Body of pancreas (tissue), 4 donors: ENCODE results near the gene POU2F2. TPM values are rescaled to one million over a fixed set of nuclear protein-coding genes. Genes with fewer than 3 reads are reported as not detected.
"Not testable (repeated sequence)": the region's sequence is repeated elsewhere in the genome, so short reads cannot be mapped to it uniquely, and the experiment has no call there.

Experiments
- ATAC-seq: fragments of 150-250 bp; one replicate; pipeline ENCODE4 v1.9.1; 2016
- DNase-seq, 4 donors: peaks; one replicate each; pipeline ENCODE4 v3.0.0-alpha.2; 2019
- H3K27ac ChIP-seq, 4 donors: fragments of 200-600 bp; sonication (generic); 1 replicate in 3 of 4; 2 replicates in 1 of 4; pipeline versions ENCODE4 v1.5.1 to v1.6.1; 2016 to 2019; ENCODE audit warnings: mild to moderate bottlenecking in 1 of 4, mixed read lengths in 1 of 4, moderate library complexity in 1 of 4
- H3K27me3 ChIP-seq, 2 donors: fragments of 200-600 bp; sonication (generic); one replicate each; pipeline ENCODE4 v1.6.0; 2016; ENCODE audit warnings: mild to moderate bottlenecking in 1 of 2
- H3K36me3 ChIP-seq, 2 donors: fragments of 200-600 bp; sonication (generic); replicated peaks in 1 of 2; 2 replicates each; pipeline ENCODE4 v1.5.1; 2016; ENCODE audit warnings: low read depth in 2 of 2; ENCODE audit not compliant: insufficient read depth in 1 of 2
- H3K4me1 ChIP-seq: fragments of 200-600 bp; sonication (generic); one replicate; pipeline ENCODE4 v1.6.0; 2016
- H3K4me3 ChIP-seq, 2 donors: fragments of 200-600 bp; sonication (generic); 1 replicate in 1 of 2; 2 replicates in 1 of 2; pipeline ENCODE4 v1.5.1; 2016 to 2019
- H3K9me3 ChIP-seq, 3 donors: fragments of 200-600 bp; sonication (generic); 1 replicate in 2 of 3; 2 replicates in 1 of 3; pipeline ENCODE4 v1.5.1; 2016
- CTCF ChIP-seq, 7 experiments: fragments of 450-650 bp in 4 of 7; fragments of 200-600 bp in 3 of 7; sonication (generic) in 3 of 7; IDR thresholded peaks; one replicate each; pipeline ENCODE4 v1.5.1; 2016 to 2019; ENCODE audit warnings: antibody characterized with exemption in 7 of 7
- POLR2A ChIP-seq, 3 donors: fragments of 450-650 bp; IDR thresholded peaks; one replicate each; pipeline ENCODE4 v1.6.1; 2016; ENCODE audit warnings: antibody characterized with exemption in 3 of 3, mild to moderate bottlenecking in 2 of 3
- WGBS, 2 donors: methylation state at CpG; one replicate each; pipeline ENCODE4 v1.1.5; 2017; 5-methylcytosine and 5-hydroxymethylcytosine counted together
- intact Hi-C: fragments of 100-400 bp; cut with DNase I; formaldehyde crosslinking; loops from one replicate; pipeline ENCODE4 v1.15.1; 2023
- microRNA-seq, 2 donors: library from miRNA; unstranded; fragments of <30 nt; microRNA quantifications; one replicate each; pipeline ENCODE4, GENCODE V29; 2016; ENCODE audit warnings: borderline number of aligned reads in 2 of 2, borderline replicate concordance in 2 of 2
- small RNA-seq: library from RNA; depleted of rRNA; stranded (forward); fragments of <200 nt; gene quantifications from one replicate; pipeline ENCODE3, GENCODE V24; 2016
- total RNA-seq, 2 donors: library from RNA; depleted of rRNA; stranded (reverse); fragments of >200 nt; gene quantifications; one replicate each; pipeline ENCODE4 v1.1.0, GENCODE V29; 2016

Gene POU2F2
- total RNA-seq, 2 donors from 2014 or later, result under 0.01 to 1.6 TPM

GRCh38 chr19:42042455-42043170 is 89.6 kb downstream of the POU2F2 start:
- ATAC-seq (no peak), DNase-seq (no peak)
- no peak overlapping the region for H3K4me3 ChIP-seq
- 72 to 81% methylated on average over 7 to 19 of the region's 30 CpGs for WGBS, 2 donors
- intact Hi-C loops, result no loop called here
- no peaks in the 10 kb centered on the region for H3K36me3 ChIP-seq
- no peak overlapping the region for H3K27ac ChIP-seq
- TF ChIP-seq POLR2A (IDR thresholded peaks at IDR 0.05), result no peak
- no peaks in the 10 kb centered on the region for H3K9me3 ChIP-seq
- no peaks in the 10 kb centered on the region for H3K27me3 ChIP-seq
- no peaks in the 10 kb centered on the region for H3K4me1 ChIP-seq

- H3K36me3 ChIP-seq, H3K4me1 ChIP-seq, intact Hi-C loops, H3K4me3 ChIP-seq, H3K9me3 ChIP-seq, DNase-seq, H3K27me3 ChIP-seq, H3K27ac ChIP-seq, ATAC-seq: not testable (repeated sequence)
- whole genome bisulfite sequencing, 2 donors, result 86 to 90% methylated on average over 9 of the region's 9 CpGs
Measured at GRCh38 chr19:42040491-42040890, 91.8 kb downstream of the POU2F2 start.

- DNase-seq (no peak), ATAC-seq (no peak)
- Histone ChIP-seq H3K27me3 (no peaks in the 10 kb centered on the region), H3K4me1 (no peaks in the 10 kb centered on the region), H3K36me3 (no peaks in the 10 kb centered on the region), H3K27ac (no peak overlapping the region), H3K9me3 (no peaks in the 10 kb centered on the region), H3K4me3 (no peak overlapping the region)
- TF ChIP-seq CTCF (IDR thresholded peaks at IDR 0.05) (no peak), POLR2A (IDR thresholded peaks at IDR 0.05) (no peak)
- intact Hi-C loops, result no loop called here
Measured at GRCh38 chr19:42040031-42040430, 92.2 kb downstream of the POU2F2 start.

GRCh38 chr19:42038666-42039065 is 93.6 kb downstream of the POU2F2 start:
- DNase-seq (no peak), ATAC-seq (no peak)
- Histone ChIP-seq H3K4me3 (no peak overlapping the region), H3K27ac (no peak overlapping the region), H3K27me3 (no peaks in the 10 kb centered on the region), H3K9me3 (no peaks in the 10 kb centered on the region), H3K4me1 (no peaks in the 10 kb centered on the region), H3K36me3 (no peaks in the 10 kb centered on the region)
- intact Hi-C loops, result no loop called here
- TF ChIP-seq POLR2A (IDR thresholded peaks at IDR 0.05) (no peak), CTCF (IDR thresholded peaks at IDR 0.05) (no peak)
- WGBS, 2 donors, result 46 to 87% methylated on average over 5 to 6 of the region's 6 CpGs

GRCh38 chr19:42037649-42038048 is 94.6 kb downstream of the POU2F2 start:
- H3K27me3 ChIP-seq, result no peaks in the 10 kb centered on the region
- H3K36me3 ChIP-seq, result no peaks in the 10 kb centered on the region
- H3K27ac ChIP-seq, result no peak overlapping the region
- TF ChIP-seq CTCF (IDR thresholded peaks at IDR 0.05) (no peak), POLR2A (IDR thresholded peaks at IDR 0.05) (no peak)
- no peak for ATAC-seq
- no peaks in the 10 kb centered on the region for H3K4me1 ChIP-seq
- intact Hi-C loops, result no loop called here
- no peak for DNase-seq
- no peak overlapping the region for H3K4me3 ChIP-seq
- WGBS, 2 donors, result 63 to 71% methylated on average over 4 to 5 of the region's 5 CpGs
- H3K9me3 ChIP-seq, result no peaks in the 10 kb centered on the region

Small RNA genes within 50 kb of the gene (microRNA-seq; reads per million reads assigned to microRNA genes)
- 0 reads per million in 2 donors for gene MIR4323

Small RNA genes within 50 kb of the gene (small RNA-seq; reads per million reads assigned to genes)
- not detected for gene MIR4323

Other genes starting within 250 kb of the POU2F2 start
- gene ARHGEF1, start 249.3 kb downstream of the POU2F2 start, total RNA-seq, result 100 to 1,000 TPM in 1 of 2 donors, 10 to 100 TPM in 1; 43.8 to 104 TPM
- not detected for gene ERFL, start 204.0 kb downstream of the POU2F2 start, total RNA-seq
- gene RABAC1, start 173.1 kb downstream of the POU2F2 start, total RNA-seq, result 10 to 100 TPM; 87.3 to 88.5 TPM
- gene ATP1A3, start 138.2 kb downstream of the POU2F2 start, total RNA-seq, result under 1 TPM in 1 of 2 donors, not detected in 1; 0.26 TPM
- gene GRIK5, start 62.2 kb downstream of the POU2F2 start, total RNA-seq, result 1 to 10 TPM; 2.1 to 5.9 TPM
- gene ZNF574, start 56.3 kb downstream of the POU2F2 start, total RNA-seq, result 10 to 100 TPM in 1 of 2 donors, 1 to 10 TPM in 1; 8.6 to 14.2 TPM
- gene DEDD2, start 85.2 kb upstream of the POU2F2 start, total RNA-seq, result 10 to 100 TPM; 34.8 to 44.2 TPM
- gene ZNF526, start 87.9 kb upstream of the POU2F2 start, total RNA-seq, result 1 to 10 TPM; 4.9 to 6.0 TPM
- 10 to 100 TPM; 12.5 to 14.5 TPM for gene GSK3A, start 110.2 kb upstream of the POU2F2 start, total RNA-seq
- 10 to 100 TPM; 10.6 to 31.6 TPM for gene ERF, start 122.7 kb upstream of the POU2F2 start, total RNA-seq
- gene CIC, start 136.8 kb upstream of the POU2F2 start, total RNA-seq, result 10 to 100 TPM; 40.5 to 61.0 TPM
- under 1 TPM in 1 of 2 donors, not detected in 1; 0.52 TPM for gene PRR19, start 169.7 kb upstream of the POU2F2 start, total RNA-seq
- 10 to 100 TPM in 1 of 2 donors, 1 to 10 TPM in 1; 7.9 to 12.5 TPM for gene PAFAH1B3, start 170.2 kb upstream of the POU2F2 start, total RNA-seq
- gene TMEM145, start 180.9 kb upstream of the POU2F2 start, total RNA-seq, result not detected
- gene MEGF8, start 193.2 kb upstream of the POU2F2 start, total RNA-seq, result 10 to 100 TPM in 1 of 2 donors, 1 to 10 TPM in 1; 9.9 to 24.1 TPM